Measurements from ENCODE around the gene ICA1.
"Not testable (repeated sequence)": the region's sequence is repeated elsewhere in the genome, so short reads cannot be mapped to it uniquely, and the experiment has no call there.

ICA1 gene

GRCh38 chr7:8064828-8065227 is 197.1 kb downstream of the ICA1 start:
- TF ChIP-seq CTCF (IDR thresholded peaks at IDR 0.05; ENCODE audit: low read depth, low read length, missing control alignments) = no peak
- in situ Hi-C loops (cut with HindIII; ENCODE audit: low sequenced_read_pairs) = no loop called here
- DNase-seq (ENCODE audit: low read depth) = no peak
- H3K4me3 ChIP-seq (ENCODE audit: low read depth, low read length) = no peak overlapping the region

DNA sequence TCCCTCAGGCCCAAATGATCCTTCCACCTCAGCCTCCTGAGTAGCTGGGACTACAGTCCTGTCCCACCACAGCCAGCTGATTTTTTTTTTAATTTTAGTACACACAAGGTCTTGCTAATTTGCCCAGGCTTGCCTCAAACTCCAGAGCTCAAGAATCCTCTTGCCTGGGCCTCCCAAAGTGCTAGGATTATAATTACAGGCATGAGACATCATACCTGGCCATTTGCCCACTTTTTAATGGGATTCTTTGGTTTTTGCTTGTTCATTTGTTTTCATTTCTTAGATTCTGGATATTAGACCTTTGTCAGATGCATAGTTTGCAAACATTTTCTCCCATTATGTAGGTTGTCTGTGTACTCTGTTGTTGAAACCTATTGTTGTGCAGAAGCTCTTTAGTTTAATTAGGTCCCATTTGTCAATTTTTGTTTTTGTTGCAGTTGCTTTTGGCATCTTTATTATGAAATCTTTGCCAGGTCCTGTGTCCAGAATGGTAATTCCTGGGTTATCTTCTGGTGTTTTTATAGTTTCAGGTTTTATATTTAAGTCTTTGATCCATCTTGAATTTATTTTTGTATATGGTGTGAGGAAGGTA is 198.2 kb downstream of the ICA1 start:
- H3K4me3 ChIP-seq (ENCODE audit: low read depth, low read length) = no peak overlapping the region
- peak; percentile 16 for DNase-seq (ENCODE audit: low read depth)
- no peak for TF ChIP-seq CTCF (IDR thresholded peaks at IDR 0.05; ENCODE audit: low read depth, low read length, missing control alignments)
- in situ Hi-C loops (cut with HindIII; ENCODE audit: low sequenced_read_pairs) = no loop called here

DNA sequence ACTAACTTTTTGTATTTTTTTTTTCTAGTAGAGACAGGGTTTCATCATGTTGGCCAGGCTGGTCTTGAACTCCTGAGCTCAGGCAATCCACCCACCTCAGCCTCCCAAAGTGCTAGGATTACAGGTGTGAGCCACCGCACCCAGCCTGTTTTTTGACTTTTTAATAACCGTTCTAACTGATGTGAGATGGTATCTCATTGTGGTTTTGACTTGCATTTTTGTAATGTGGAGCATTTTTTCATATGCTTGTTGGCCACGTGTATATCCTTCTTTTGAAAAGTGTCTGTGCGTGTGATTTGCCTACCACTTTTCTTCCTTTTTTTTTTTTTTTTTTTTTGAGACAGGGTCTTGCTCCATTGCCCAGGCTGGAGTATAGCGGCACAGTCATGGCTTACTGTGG is 198.7 kb downstream of the ICA1 start:
- DNase-seq (ENCODE audit: low read depth); H3K4me3 ChIP-seq (ENCODE audit: low read depth, low read length); in situ Hi-C loops (cut with HindIII; ENCODE audit: low sequenced_read_pairs): not testable (repeated sequence)
